Stomach (tissue), 4 donors: ENCODE results near the gene CDH23.

ENCODE experiments used
- EP300 ChIP-seq: sonication (generic); formaldehyde crosslinking; IDR thresholded peaks from one replicate; pipeline ENCODE4 v1.6.1; 2017; ENCODE audit warnings: antibody characterized with exemption
- POLR2A ChIP-seq, 4 donors: fragments of 450-650 bp; IDR thresholded peaks; one replicate each; pipeline ENCODE4 v1.6.1; 2016; ENCODE audit warnings: antibody characterized with exemption in 4 of 4, control low read depth in 2 of 4, mild to moderate bottlenecking in 1 of 4, moderate library complexity in 1 of 4

GRCh38 chr10:71806704-71807556, 410.2 kb downstream of the CDH23 start:
- TF ChIP-seq POLR2A (IDR thresholded peaks at IDR 0.05) = no peak
- no peak for TF ChIP-seq EP300
